IMR-90 (cell line): ENCODE results near the gene EPGN. TPM values are rescaled to one million over a fixed set of nuclear protein-coding genes. Genes with fewer than 3 reads are reported as not detected.

ENCODE experiments used
- ATAC-seq: fragments of 200-7000 bp; cut with Tn5 transposase; 2 replicates; pipeline ENCODE4 v1.9.1; 2020; ENCODE audit warnings: low read depth, mild to moderate bottlenecking, moderate library complexity
- BruUV-seq: library from RNA; stranded (reverse); fragments of 400-500 nt; replicated peaks from 2 replicates; lab custom pipeline; 2021; lab: Mats Ljungman, UMichigan
- CTCF ChIA-PET: fragments of 300-600 bp; formaldehyde crosslinking; extraction: SDS; loops from one replicate; lab custom pipeline; 2021; ENCODE audit warnings: antibody characterized with exemption; lab: Yijun Ruan, JAX
- POLR2A ChIA-PET: fragments of 300-600 bp; sonication (Branson Sonifier 250); formaldehyde crosslinking; loops from one replicate; lab custom pipeline; 2022; ENCODE audit warnings: antibody characterized with exemption; ENCODE audit not compliant: unreplicated experiment; lab: Charles Lee
- DNase-seq: peaks from one replicate; pipeline ENCODE4 v3.0.0; 2013
- H2AFZ ChIP-seq: replicated peaks from 2 replicates; pipeline ENCODE3; 2013; ENCODE audit warnings: low read length, mild to moderate bottlenecking; ENCODE audit not compliant: poor library complexity
- H2AK5ac ChIP-seq: 2 replicates; pipeline ENCODE4 v1.6.1; 2013; ENCODE audit warnings: low read depth, low read length, inconsistent platforms
- H2AK9ac ChIP-seq: replicated peaks from 2 replicates; pipeline ENCODE3; 2013; ENCODE audit warnings: mild to moderate bottlenecking, low read depth, low read length, moderate library complexity; ENCODE audit not compliant: poor library complexity
- H2BK120ac ChIP-seq: 2 replicates; pipeline ENCODE4 v1.6.1; 2013; ENCODE audit warnings: low read depth, low read length, inconsistent platforms
- H2BK15ac ChIP-seq: 3 replicates; pipeline ENCODE4 v1.6.1; 2013; ENCODE audit warnings: low read depth, low read length, inconsistent platforms
- H2BK20ac ChIP-seq: 2 replicates; pipeline ENCODE4 v1.6.1; 2013; ENCODE audit warnings: low read depth, mild to moderate bottlenecking, inconsistent platforms, low read length, moderate library complexity
- H2BK5ac ChIP-seq: 2 replicates; pipeline ENCODE4 v1.6.1; 2013; ENCODE audit warnings: mild to moderate bottlenecking, low read depth, low read length, inconsistent platforms; ENCODE audit not compliant: poor library complexity, severe bottlenecking
- H3K14ac ChIP-seq: replicated peaks from 2 replicates; pipeline ENCODE4 v1.6.1; 2013; ENCODE audit warnings: low read depth, low read length, inconsistent platforms
- H3K18ac ChIP-seq: 2 replicates; pipeline ENCODE4 v1.6.1; 2013; ENCODE audit warnings: low read depth, low read length, control low read depth
- H3K23ac ChIP-seq: 2 replicates; pipeline ENCODE4 v1.6.1; 2013; ENCODE audit warnings: low read depth, low read length, inconsistent platforms
- H3K27ac ChIP-seq: 2 replicates; pipeline ENCODE4 v1.5.1; 2013; ENCODE audit warnings: mild to moderate bottlenecking, control low read depth, low read length; ENCODE audit not compliant: insufficient read depth
- H3K27me3 ChIP-seq: 2 replicates; pipeline ENCODE4 v1.6.1; 2013; ENCODE audit warnings: low read length; ENCODE audit not compliant: control insufficient read depth, insufficient read depth
- H3K36me3 ChIP-seq: 2 replicates; pipeline ENCODE4 v1.6.1; 2013; ENCODE audit warnings: low read length, mixed read lengths; ENCODE audit not compliant: control insufficient read depth, insufficient read depth
- H3K4ac ChIP-seq: 2 replicates; pipeline ENCODE4 v1.6.1; 2013; ENCODE audit warnings: low read depth, low read length, inconsistent platforms
- H3K4me1 ChIP-seq: 2 replicates; pipeline ENCODE4 v1.6.1; 2013; ENCODE audit warnings: low read length, mixed read lengths; ENCODE audit not compliant: control insufficient read depth, insufficient read depth
- H3K4me2 ChIP-seq: 2 replicates; pipeline ENCODE4 v1.6.1; 2013; ENCODE audit warnings: low read depth, mild to moderate bottlenecking, control low read depth, low read length, moderate library complexity
- H3K4me3 ChIP-seq: 2 replicates; pipeline ENCODE4 v1.5.1; 2013; ENCODE audit warnings: low read depth, mild to moderate bottlenecking, control low read depth, low read length, moderate library complexity; ENCODE audit not compliant: insufficient read depth
- H3K56ac ChIP-seq: 2 replicates; pipeline ENCODE4 v1.6.1; 2013; ENCODE audit warnings: low read length, inconsistent platforms; ENCODE audit not compliant: insufficient read depth; ENCODE audit errors: extremely low read depth
- H3K79me1 ChIP-seq, 2 experiments: 2 replicates each; pipeline ENCODE4 v1.6.1; 2013; ENCODE audit warnings: low read length in 2 of 2, inconsistent platforms in 1 of 2, low read depth in 1 of 2
- H3K9ac ChIP-seq: 2 replicates; pipeline ENCODE4 v1.6.1; 2013; ENCODE audit warnings: low read depth, low read length, control low read depth
- H3K9me1 ChIP-seq: 2 replicates; pipeline ENCODE4 v1.6.1; 2013; ENCODE audit warnings: low read length, inconsistent platforms; ENCODE audit not compliant: insufficient read depth
- H3K9me3 ChIP-seq: 2 replicates; pipeline ENCODE4 v1.6.1; 2013; ENCODE audit warnings: low read length; ENCODE audit not compliant: control insufficient read depth, insufficient read depth
- H4K20me1 ChIP-seq: 2 replicates; pipeline ENCODE4 v1.6.1; 2013; ENCODE audit warnings: low read length, inconsistent platforms; ENCODE audit not compliant: insufficient read depth
- H4K5ac ChIP-seq: 2 replicates; pipeline ENCODE4 v1.6.1; 2013; ENCODE audit warnings: mild to moderate bottlenecking, low read depth, low read length, control low read depth
- H4K8ac ChIP-seq, 2 experiments: 2 replicates each; pipeline ENCODE4 v1.6.1; 2013; ENCODE audit warnings: low read depth in 2 of 2, low read length in 2 of 2, control low read depth in 1 of 2, inconsistent platforms in 1 of 2
- H4K91ac ChIP-seq: 2 replicates; pipeline ENCODE4 v1.6.1; 2013; ENCODE audit warnings: low read depth, low read length, inconsistent platforms; ENCODE audit not compliant: insufficient read depth
- BHLHE40 ChIP-seq: fragments of 150-350 bp; IDR thresholded peaks from 2 replicates; pipeline ENCODE4 v1.6.1; 2016; ENCODE audit warnings: mild to moderate bottlenecking, low read depth, low read length
- CEBPB ChIP-seq: IDR thresholded peaks from 2 replicates; pipeline ENCODE4 v1.6.1; 2012; ENCODE audit warnings: low read depth, low read length, improper control_type of control experiment
- CHD1 ChIP-seq: IDR thresholded peaks from 2 replicates; pipeline ENCODE4 v1.6.1; 2012; ENCODE audit warnings: low read depth, low read length, improper control_type of control experiment
- FOS ChIP-seq: fragments of 150-350 bp; IDR thresholded peaks from 2 replicates; pipeline ENCODE4 v1.6.1; 2016; ENCODE audit warnings: low read depth, low read length
- MAFK ChIP-seq: IDR thresholded peaks from 2 replicates; pipeline ENCODE4 v1.6.1; 2012; ENCODE audit warnings: low read depth, low read length, improper control_type of control experiment
- MAZ ChIP-seq: IDR thresholded peaks from 2 replicates; pipeline ENCODE4 v1.6.1; 2012; ENCODE audit warnings: low read depth, mild to moderate bottlenecking, low read length, improper control_type of control experiment, moderate library complexity, borderline replicate concordance
- MXI1 ChIP-seq: IDR thresholded peaks from 2 replicates; pipeline ENCODE4 v1.6.1; 2012; ENCODE audit warnings: low read depth, mild to moderate bottlenecking, low read length, moderate library complexity, borderline replicate concordance
- NFE2L2 ChIP-seq: fragments of 150-350 bp; IDR thresholded peaks from 2 replicates; pipeline ENCODE4 v1.6.1; 2016; ENCODE audit warnings: low read depth, mild to moderate bottlenecking, low read length
- POLR2A ChIP-seq: IDR thresholded peaks from 2 replicates; pipeline ENCODE4 v1.6.1; 2012; ENCODE audit warnings: mild to moderate bottlenecking, low read depth, low read length
- RAD21 ChIP-seq: IDR thresholded peaks from 2 replicates; pipeline ENCODE4 v1.6.1; 2012; ENCODE audit warnings: low read length, improper control_type of control experiment
- RCOR1 ChIP-seq: IDR thresholded peaks from 2 replicates; pipeline ENCODE4 v1.6.1; 2012; ENCODE audit warnings: mild to moderate bottlenecking, low read length, improper control_type of control experiment; ENCODE audit not compliant: insufficient replicate concordance
- RFX5 ChIP-seq: IDR thresholded peaks from 2 replicates; pipeline ENCODE4 v1.8.0; 2012; ENCODE audit warnings: low read depth, mild to moderate bottlenecking, low read length, moderate library complexity
- SMC3 ChIP-seq: fragments of 150-350 bp; IDR thresholded peaks from 2 replicates; pipeline ENCODE4 v1.6.1; 2016; ENCODE audit warnings: low read depth, mild to moderate bottlenecking, antibody characterized with exemption, low read length, moderate library complexity
- WGBS, 2 experiments: methylation state at CpG; one replicate each; pipeline versions ENCODE4 v1.1.5 to v1.1.7; 2013; ENCODE audit warnings: missing lambda C conversion rate in 2 of 2; ENCODE audit not compliant: insufficient read length in 1 of 2; ENCODE audit errors: extremely low coverage in 2 of 2; 5-methylcytosine and 5-hydroxymethylcytosine counted together
- dilution Hi-C: fragments of 300-500 bp; cut with HindIII; formaldehyde crosslinking; loops from one replicate; pipeline ENCODE4 v1.14.3; 2018; ENCODE audit warnings: low sequenced_read_pairs; ENCODE audit not compliant: unreplicated experiment
- in situ Hi-C: fragments of 300-500 bp; cut with MboI; formaldehyde crosslinking; loops from 3 replicates; pipeline ENCODE4 v1.14.3; 2019; ENCODE audit warnings: low sequenced_read_pairs, inconsistent platforms, mixed read lengths
- intact Hi-C: fragments of 100-400 bp; cut with micrococcal nuclease; formaldehyde crosslinking; loops from 2 replicates; pipeline ENCODE4 v1.10.0; 2022
- polyA plus RNA-seq, 3 experiments: library from polyadenylated mRNA; depleted of rRNA; stranded (reverse); fragments of >200 nt; gene quantifications; 2 replicates each; pipeline ENCODE4 v1.2.3, GENCODE V29; 2012; ENCODE audit warnings: low replicate concordance in 1 of 3
- total RNA-seq: library from RNA; depleted of rRNA; stranded (reverse); fragments of >200 nt; gene quantifications from 2 replicates; pipeline ENCODE4 v1.2.3, GENCODE V29; 2012
- TF ChIP-seq, protein P1 (sequence below): fragments of 150-350 bp; IDR thresholded peaks from 2 replicates; pipeline ENCODE4 v1.6.1; 2017; ENCODE audit warnings: mild to moderate bottlenecking, antibody characterized with exemption, low read length, low read depth
- TF ChIP-seq, protein P2 (sequence below): conservative IDR thresholded peaks from 2 replicates; pipeline ENCODE4 v1.5.1; 2012; ENCODE audit warnings: mild to moderate bottlenecking, low read depth, low read length, improper control_type of control experiment
- TF ChIP-seq, protein P3 (sequence below): fragments of 150-350 bp; IDR thresholded peaks from 2 replicates; pipeline ENCODE4 v1.6.1; 2016; ENCODE audit warnings: low read depth, mild to moderate bottlenecking, low read length, moderate library complexity, borderline replicate concordance

The EPGN gene
- total and polyA plus RNA-seq, 2 of the 4 experiments (the other 2 are of a cell fraction): 0.18 TPM; not detected in 1

DNA sequence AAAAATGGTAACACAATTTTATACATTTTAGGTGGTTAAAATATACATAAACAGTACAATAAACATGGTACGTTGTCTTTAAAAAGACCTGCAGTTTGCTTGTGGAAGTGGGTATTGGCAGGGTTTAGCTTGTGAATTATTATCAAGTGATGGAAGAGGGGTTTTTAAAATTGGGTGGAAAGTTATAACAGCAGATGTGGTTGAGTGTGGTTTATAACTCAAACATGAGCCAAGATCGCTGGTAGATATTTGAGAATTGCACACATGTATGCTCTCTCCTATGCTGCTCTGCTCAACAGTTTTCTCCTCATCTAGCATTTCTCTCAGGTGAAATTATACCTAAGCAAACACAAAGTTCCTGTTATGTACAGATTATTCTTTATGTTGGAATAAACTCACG lies 14.0 kb downstream of the EPGN start:
- no peak overlapping the region for H2BK120ac ChIP-seq
- H3K18ac ChIP-seq: no peak overlapping the region
- no peaks in the 10 kb centered on the region for H3K36me3 ChIP-seq
- no peak overlapping the region for H3K4me3 ChIP-seq
- ATAC-seq (no peak), DNase-seq (no peak)
- no peaks in the 10 kb centered on the region for H3K9me1 ChIP-seq
- H4K5ac ChIP-seq: no peak overlapping the region
- no peak overlapping the region for H2BK20ac ChIP-seq
- POLR2A ChIA-PET: no interaction called here
- H3K4me1 ChIP-seq: no peaks in the 10 kb centered on the region
- H3K14ac ChIP-seq: no peak overlapping the region
- no peaks in the 10 kb centered on the region for H3K79me1 ChIP-seq
- no peak overlapping the region for H2AK9ac ChIP-seq
- no peak overlapping the region for H3K4me2 ChIP-seq
- intact Hi-C loops: loop anchor here (5.0 kb wide), 1 partner anchor 210 kb away; no protein-coding TSS in a partner anchor
- no peak overlapping the region for H2AFZ ChIP-seq
- no peak overlapping the region for H2AK5ac ChIP-seq
- no peak overlapping the region for H3K27ac ChIP-seq
- H3K4ac ChIP-seq: no peak overlapping the region
- TF ChIP-seq BHLHE40 (no peak), MAZ (no peak), CEBPB (no peak), POLR2A (no peak), RAD21 (no peak), NFE2L2 (no peak), FOS (no peak), CHD1 (no peak), RCOR1 (no peak), RFX5 (no peak), MAFK (no peak), MXI1 (no peak), SMC3 (no peak)
- TF ChIP-seq, protein P1, sequence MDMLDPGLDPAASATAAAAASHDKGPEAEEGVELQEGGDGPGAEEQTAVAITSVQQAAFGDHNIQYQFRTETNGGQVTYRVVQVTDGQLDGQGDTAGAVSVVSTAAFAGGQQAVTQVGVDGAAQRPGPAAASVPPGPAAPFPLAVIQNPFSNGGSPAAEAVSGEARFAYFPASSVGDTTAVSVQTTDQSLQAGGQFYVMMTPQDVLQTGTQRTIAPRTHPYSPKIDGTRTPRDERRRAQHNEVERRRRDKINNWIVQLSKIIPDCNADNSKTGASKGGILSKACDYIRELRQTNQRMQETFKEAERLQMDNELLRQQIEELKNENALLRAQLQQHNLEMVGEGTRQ: no peak
- TF ChIP-seq, protein P2, sequence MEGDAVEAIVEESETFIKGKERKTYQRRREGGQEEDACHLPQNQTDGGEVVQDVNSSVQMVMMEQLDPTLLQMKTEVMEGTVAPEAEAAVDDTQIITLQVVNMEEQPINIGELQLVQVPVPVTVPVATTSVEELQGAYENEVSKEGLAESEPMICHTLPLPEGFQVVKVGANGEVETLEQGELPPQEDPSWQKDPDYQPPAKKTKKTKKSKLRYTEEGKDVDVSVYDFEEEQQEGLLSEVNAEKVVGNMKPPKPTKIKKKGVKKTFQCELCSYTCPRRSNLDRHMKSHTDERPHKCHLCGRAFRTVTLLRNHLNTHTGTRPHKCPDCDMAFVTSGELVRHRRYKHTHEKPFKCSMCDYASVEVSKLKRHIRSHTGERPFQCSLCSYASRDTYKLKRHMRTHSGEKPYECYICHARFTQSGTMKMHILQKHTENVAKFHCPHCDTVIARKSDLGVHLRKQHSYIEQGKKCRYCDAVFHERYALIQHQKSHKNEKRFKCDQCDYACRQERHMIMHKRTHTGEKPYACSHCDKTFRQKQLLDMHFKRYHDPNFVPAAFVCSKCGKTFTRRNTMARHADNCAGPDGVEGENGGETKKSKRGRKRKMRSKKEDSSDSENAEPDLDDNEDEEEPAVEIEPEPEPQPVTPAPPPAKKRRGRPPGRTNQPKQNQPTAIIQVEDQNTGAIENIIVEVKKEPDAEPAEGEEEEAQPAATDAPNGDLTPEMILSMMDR: no peak
- TF ChIP-seq, protein P3, sequence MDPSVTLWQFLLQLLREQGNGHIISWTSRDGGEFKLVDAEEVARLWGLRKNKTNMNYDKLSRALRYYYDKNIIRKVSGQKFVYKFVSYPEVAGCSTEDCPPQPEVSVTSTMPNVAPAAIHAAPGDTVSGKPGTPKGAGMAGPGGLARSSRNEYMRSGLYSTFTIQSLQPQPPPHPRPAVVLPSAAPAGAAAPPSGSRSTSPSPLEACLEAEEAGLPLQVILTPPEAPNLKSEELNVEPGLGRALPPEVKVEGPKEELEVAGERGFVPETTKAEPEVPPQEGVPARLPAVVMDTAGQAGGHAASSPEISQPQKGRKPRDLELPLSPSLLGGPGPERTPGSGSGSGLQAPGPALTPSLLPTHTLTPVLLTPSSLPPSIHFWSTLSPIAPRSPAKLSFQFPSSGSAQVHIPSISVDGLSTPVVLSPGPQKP: no peak
- H4K20me1 ChIP-seq: no peaks in the 10 kb centered on the region
- H2BK15ac ChIP-seq: no peak overlapping the region
- no TSS peak for BruUV-seq
- no peaks in the 10 kb centered on the region for H3K9me3 ChIP-seq
- no peak overlapping the region for H4K91ac ChIP-seq
- H3K9ac ChIP-seq: no peak overlapping the region
- H3K27me3 ChIP-seq: peaks cover 4% of the 10 kb centered on the region
- WGBS, 2 experiments: no CpG with 5 or more reads among the region's 3 CpGs
- H4K8ac ChIP-seq: no peak overlapping the region
- no peak overlapping the region for H3K56ac ChIP-seq
- H2BK5ac ChIP-seq: no peak overlapping the region
- dilution Hi-C loops: no loop called here
- CTCF ChIA-PET: interaction anchor here (0.6 to 2.9 kb wide), 3 partner anchors 286 to 353 kb away, joined by 3 to 29 read pairs (median 4); no protein-coding TSS in a partner anchor
- H3K23ac ChIP-seq: no peak overlapping the region
- in situ Hi-C loops: loop anchor here (5.0 to 25.0 kb wide), 2 partner anchors 350 to 660 kb away; no protein-coding TSS in a partner anchor
